Activated naive CD8-positive, alpha-beta T cell treated with anti-CD3 and anti-CD28 coated beads for 36 hours (primary cell): ENCODE data around the gene PML. TPM values are rescaled to one million over a fixed set of nuclear protein-coding genes. Genes with fewer than 3 reads are reported as not detected.
"Not testable (repeated sequence)": the region's sequence is repeated elsewhere in the genome, so short reads cannot be mapped to it uniquely, and the experiment has no call there.

Experiments
- DNase-seq: peaks from one replicate; pipeline ENCODE4 v3.0.0; 2021
- H3K27ac Mint-ChIP-seq: one replicate; pipeline ENCODE4 v1.8.0; 2022; ENCODE audit warnings: mild to moderate bottlenecking, moderate library complexity, mixed read lengths
- H3K27me3 Mint-ChIP-seq: one replicate; pipeline ENCODE4 v1.8.0; 2022; ENCODE audit warnings: mild to moderate bottlenecking, mixed read lengths
- H3K36me3 Mint-ChIP-seq: one replicate; pipeline ENCODE4 v1.8.0; 2021; ENCODE audit warnings: mild to moderate bottlenecking, mixed read lengths
- H3K4me1 Mint-ChIP-seq: one replicate; pipeline ENCODE4 v1.8.0; 2021; ENCODE audit warnings: mixed read lengths
- H3K4me3 Mint-ChIP-seq: one replicate; pipeline ENCODE4 v1.8.0; 2022; ENCODE audit warnings: mild to moderate bottlenecking, moderate library complexity, mixed read lengths
- H3K9me3 Mint-ChIP-seq: one replicate; pipeline ENCODE4 v1.8.0; 2022; ENCODE audit warnings: mixed read lengths
- total RNA-seq, 2 experiments: library from RNA; stranded (reverse); gene quantifications; one replicate each; pipeline ENCODE4 v1.2.3, GENCODE V29; 2021

PML gene
- total RNA-seq, 2 experiments from 2014 or later = 53.4 to 54.3 TPM

GRCh38 chr15:73954188-73955145, 40.0 kb upstream of the PML start:
- Mint-ChIP-seq H3K36me3 (no peaks in the 10 kb centered on the region), H3K4me1 (peaks cover 21% of the 10 kb centered on the region), H3K27me3 (no peaks in the 10 kb centered on the region), H3K9me3 (no peaks in the 10 kb centered on the region), H3K27ac (no peak overlapping the region), H3K4me3 (no peak overlapping the region)
- DNase-seq = no peak

GRCh38 chr15:73955326-73955725, 39.2 kb upstream of the PML start:
- H3K4me1 Mint-ChIP-seq = peaks cover 25% of the 10 kb centered on the region
- no peak overlapping the region for H3K27ac Mint-ChIP-seq
- H3K36me3 Mint-ChIP-seq = no peaks in the 10 kb centered on the region
- H3K27me3 Mint-ChIP-seq = no peaks in the 10 kb centered on the region
- no peak for DNase-seq
- H3K9me3 Mint-ChIP-seq = no peaks in the 10 kb centered on the region
- no peak overlapping the region for H3K4me3 Mint-ChIP-seq

GRCh38 chr15:73955861-73956742, 38.4 kb upstream of the PML start:
- no peak overlapping the region for H3K27ac Mint-ChIP-seq

GRCh38 chr15:73956743-73957135, 37.8 kb upstream of the PML start:
- H3K4me3 Mint-ChIP-seq = no peak overlapping the region
- H3K27me3 Mint-ChIP-seq = no peaks in the 10 kb centered on the region
- H3K9me3 Mint-ChIP-seq = no peaks in the 10 kb centered on the region
- peaks cover 23% of the 10 kb centered on the region for H3K4me1 Mint-ChIP-seq
- DNase-seq = no peak
- H3K27ac Mint-ChIP-seq = no peak overlapping the region
- no peaks in the 10 kb centered on the region for H3K36me3 Mint-ChIP-seq

More at GRCh38 chr15:73955861-73956742, 38.4 kb upstream of the PML start:
- Mint-ChIP-seq H3K4me3 (no peak overlapping the region), H3K36me3 (no peaks in the 10 kb centered on the region), H3K9me3 (no peaks in the 10 kb centered on the region), H3K27me3 (no peaks in the 10 kb centered on the region), H3K4me1 (peaks cover 27% of the 10 kb centered on the region)
- no peak for DNase-seq

GRCh38 chr15:73957276-73957675, 37.2 kb upstream of the PML start:
- no peak for DNase-seq
- Mint-ChIP-seq H3K27me3 (no peaks in the 10 kb centered on the region), H3K9me3 (no peaks in the 10 kb centered on the region), H3K27ac (no peak overlapping the region), H3K4me3 (no peak overlapping the region), H3K36me3 (no peaks in the 10 kb centered on the region), H3K4me1 (peaks cover 23% of the 10 kb centered on the region)

- DNase-seq = no peak
- H3K9me3 Mint-ChIP-seq = no peaks in the 10 kb centered on the region
- H3K36me3 Mint-ChIP-seq = no peaks in the 10 kb centered on the region
- H3K27me3 Mint-ChIP-seq = no peaks in the 10 kb centered on the region
- no peak overlapping the region for H3K4me3 Mint-ChIP-seq
- H3K4me1 Mint-ChIP-seq = peaks cover 23% of the 10 kb centered on the region
- H3K27ac Mint-ChIP-seq = no peak overlapping the region
These were observed 36.7 kb upstream of the PML start for GRCh38 chr15:73957785-73958184.

- Mint-ChIP-seq H3K27me3 (no peaks in the 10 kb centered on the region), H3K27ac (no peak overlapping the region), H3K4me3 (peak overlapping the region; percentile 32), H3K9me3 (no peaks in the 10 kb centered on the region), H3K4me1 (peaks cover 23% of the 10 kb centered on the region), H3K36me3 (no peaks in the 10 kb centered on the region)
- DNase-seq = no peak
These were observed 35.4 kb upstream of the PML start for GRCh38 chr15:73959012-73959581.

GRCh38 chr15:73959801-73960200, 34.7 kb upstream of the PML start:
- Mint-ChIP-seq H3K4me3 (no peak overlapping the region), H3K27me3 (no peaks in the 10 kb centered on the region)

GRCh38 chr15:73960472-73961070, 33.9 kb upstream of the PML start:
- peaks cover 33% of the 10 kb centered on the region for H3K4me1 Mint-ChIP-seq
- H3K4me3 Mint-ChIP-seq, H3K9me3 Mint-ChIP-seq, DNase-seq, H3K27ac Mint-ChIP-seq, H3K36me3 Mint-ChIP-seq, H3K27me3 Mint-ChIP-seq: not testable (repeated sequence)

More at GRCh38 chr15:73959801-73960200, 34.7 kb upstream of the PML start:
- Mint-ChIP-seq H3K36me3 (no peaks in the 10 kb centered on the region), H3K4me1 (peaks cover 26% of the 10 kb centered on the region), H3K9me3 (no peaks in the 10 kb centered on the region), H3K27ac (peak overlapping the region; percentile 19)
- DNase-seq = no peak

GRCh38 chr15:73962433-73962832, 32.1 kb upstream of the PML start:
- DNase-seq = no peak
- Mint-ChIP-seq H3K9me3 (no peaks in the 10 kb centered on the region), H3K27ac (no peak overlapping the region), H3K27me3 (no peaks in the 10 kb centered on the region), H3K36me3 (no peaks in the 10 kb centered on the region), H3K4me3 (no peak overlapping the region), H3K4me1 (peaks cover 39% of the 10 kb centered on the region)

- Mint-ChIP-seq H3K36me3 (no peaks in the 10 kb centered on the region), H3K27me3 (no peaks in the 10 kb centered on the region), H3K4me1 (peaks cover 25% of the 10 kb centered on the region), H3K4me3 (peak overlapping the region; percentile 72), H3K9me3 (no peaks in the 10 kb centered on the region), H3K27ac (peak overlapping the region; percentile 80)
- peak; percentile 85 for DNase-seq
These were observed 29.8 kb upstream of the PML start for GRCh38 chr15:73964736-73965093.

- Mint-ChIP-seq H3K27me3 (no peaks in the 10 kb centered on the region), H3K9me3 (no peaks in the 10 kb centered on the region), H3K4me3 (peak overlapping the region; percentile 72), H3K27ac (peak overlapping the region; percentile 80), H3K4me1 (peaks cover 24% of the 10 kb centered on the region), H3K36me3 (no peaks in the 10 kb centered on the region)
- DNase-seq = peak; percentile 57
These were observed 29.3 kb upstream of the PML start for GRCh38 chr15:73965094-73965757.

GRCh38 chr15:73965758-73966113, 28.8 kb upstream of the PML start:
- H3K4me3 Mint-ChIP-seq = peak overlapping the region; percentile 0
- H3K9me3 Mint-ChIP-seq = no peaks in the 10 kb centered on the region
- peaks cover 22% of the 10 kb centered on the region for H3K4me1 Mint-ChIP-seq
- peak overlapping the region; percentile 80 for H3K27ac Mint-ChIP-seq
- DNase-seq = no peak
- no peaks in the 10 kb centered on the region for H3K36me3 Mint-ChIP-seq
- H3K27me3 Mint-ChIP-seq = no peaks in the 10 kb centered on the region

GRCh38 chr15:73968461-73968860, 26.1 kb upstream of the PML start:
- DNase-seq = no peak
- H3K27ac Mint-ChIP-seq = no peak overlapping the region
- H3K36me3 Mint-ChIP-seq = no peaks in the 10 kb centered on the region
- H3K27me3 Mint-ChIP-seq = no peaks in the 10 kb centered on the region
- H3K4me3 Mint-ChIP-seq = no peak overlapping the region
- H3K4me1 Mint-ChIP-seq = peaks cover 22% of the 10 kb centered on the region
- no peaks in the 10 kb centered on the region for H3K9me3 Mint-ChIP-seq
